KBM-7 (cell line): ENCODE results near the gene NME3.

Source experiments
- DNase-seq: peaks from one replicate; pipeline ENCODE4 v3.0.0-alpha.2; 2015
- in situ Hi-C: fragments of 300-500 bp; cut with MboI; formaldehyde crosslinking; loops from 2 replicates; pipeline ENCODE4 v1.14.3; 2020; ENCODE audit warnings: low sequenced_read_pairs, low pct_unique_long_range_greater_than_20kb, mixed read lengths

Gene NME3

GRCh38 chr16:1784977-1785845 lies 13.9 kb upstream of the NME3 start:
- in situ Hi-C loops = no loop called here
- DNase-seq = no peak

GRCh38 chr16:1782408-1783264 lies 11.3 kb upstream of the NME3 start, which contains the start of the genes NUBP2 and SPSB3:
Gene NUBP2, plus strand, starts transcription at chr16:1782960. Its CDS starts 61 bp downstream, at chr16:1783021.
Gene SPSB3, minus strand, starts transcription at chr16:1782571. Its CDS starts 1,088 bp downstream, at chr16:1781483.
- in situ Hi-C loops = no loop called here
- DNase-seq = peak; percentile 99

- peak; percentile 39 for DNase-seq
- in situ Hi-C loops = no loop called here
Observed at GRCh38 chr16:1781758-1782407, 10.5 kb upstream of the NME3 start.

- no peak for DNase-seq
Observed at GRCh38 chr16:1781254-1781653, 9.9 kb upstream of the NME3 start.

GRCh38 chr16:1780677-1781072 lies 9.3 kb upstream of the NME3 start:
- in situ Hi-C loops = no loop called here
- DNase-seq = no peak

More at GRCh38 chr16:1781254-1781653, 9.9 kb upstream of the NME3 start:
- in situ Hi-C loops = no loop called here

GRCh38 chr16:1779741-1780676 lies 8.7 kb upstream of the NME3 start:
- in situ Hi-C loops = no loop called here

GRCh38 chr16:1779234-1779701 lies 7.9 kb upstream of the NME3 start:
- in situ Hi-C loops = no loop called here
- DNase-seq = no peak

More at GRCh38 chr16:1779741-1780676, 8.7 kb upstream of the NME3 start:
- DNase-seq = no peak

- in situ Hi-C loops = no loop called here
- DNase-seq = no peak
Observed at GRCh38 chr16:1778200-1779179, 7.1 kb upstream of the NME3 start.

- in situ Hi-C loops = no loop called here
Observed at GRCh38 chr16:1777375-1778199, 6.2 kb upstream of the NME3 start.

GRCh38 chr16:1776991-1777374 lies 5.6 kb upstream of the NME3 start:
- in situ Hi-C loops = no loop called here
- DNase-seq = no peak

More at GRCh38 chr16:1777375-1778199, 6.2 kb upstream of the NME3 start:
- DNase-seq = no peak

- DNase-seq = no peak
- in situ Hi-C loops = no loop called here
Observed at GRCh38 chr16:1776672-1776955, 5.3 kb upstream of the NME3 start.

- DNase-seq = no peak
- in situ Hi-C loops = no loop called here
Observed at GRCh38 chr16:1775846-1776671, 4.7 kb upstream of the NME3 start.

GRCh38 chr16:1775006-1775845 lies 3.9 kb upstream of the NME3 start:
- DNase-seq = no peak
- in situ Hi-C loops = no loop called here

GRCh38 chr16:1774448-1774780 lies 3.1 kb upstream of the NME3 start:
- no peak for DNase-seq
- in situ Hi-C loops = no loop called here
